Esophagus squamous epithelium (tissue), 5 donors: ENCODE data around the gene BACH2. TPM values are rescaled to one million over a fixed set of nuclear protein-coding genes. Genes with fewer than 3 reads are reported as not detected.

Experiments used
- DNase-seq: peaks from one replicate; lab custom pipeline; 2025; lab: John Stamatoyannopoulos, UW
- H3K27ac ChIP-seq, 4 donors: fragments of 200-600 bp; sonication (generic); one replicate each; pipeline ENCODE4 v1.5.1; 2016 to 2019; ENCODE audit warnings: mild to moderate bottlenecking in 1 of 4
- H3K27me3 ChIP-seq, 4 donors: fragments of 200-600 bp; sonication (generic); 1 replicate in 3 of 4; 2 replicates in 1 of 4; pipeline versions ENCODE4 v1.5.1 to v1.6.0; 2017 to 2021; ENCODE audit warnings: antibody characterized with exemption in 1 of 4
- H3K36me3 ChIP-seq, 3 donors: fragments of 200-600 bp; sonication (generic); one replicate each; pipeline ENCODE4 v1.5.1; 2016 to 2019
- H3K4me1 ChIP-seq, 3 donors: fragments of 200-600 bp; sonication (generic); one replicate each; pipeline ENCODE4 v1.5.1; 2017 to 2019
- H3K4me3 ChIP-seq, 4 donors: fragments of 200-600 bp; sonication (generic); 1 replicate in 3 of 4; 2 replicates in 1 of 4; pipeline ENCODE4 v1.5.1; 2016 to 2019; ENCODE audit warnings: mild to moderate bottlenecking in 2 of 4, moderate library complexity in 1 of 4
- H3K9me3 ChIP-seq, 3 donors: fragments of 200-600 bp; sonication (generic); one replicate each; pipeline ENCODE4 v1.5.1; 2016 to 2019
- CTCF ChIP-seq, 6 experiments: fragments of 450-650 bp in 4 of 6; fragments of 200-600 bp in 2 of 6; sonication (generic) in 2 of 6; IDR thresholded peaks; one replicate each; pipeline ENCODE4 v1.5.1; 2016 to 2019; ENCODE audit warnings: antibody characterized with exemption in 6 of 6, mild to moderate bottlenecking in 4 of 6, moderate library complexity in 4 of 6
- POLR2A ChIP-seq, 4 donors: fragments of 450-650 bp; IDR thresholded peaks; one replicate each; pipeline ENCODE4 v1.6.1; 2017; ENCODE audit warnings: antibody characterized with exemption in 4 of 4, mild to moderate bottlenecking in 4 of 4, moderate library complexity in 3 of 4
- WGBS, 2 donors: methylation state at CpG; one replicate each; pipeline ENCODE4 v1.1.5; 2018; 5-methylcytosine and 5-hydroxymethylcytosine counted together
- intact Hi-C: fragments of 100-400 bp; cut with DNase I; formaldehyde crosslinking; loops from one replicate; pipeline ENCODE4 v1.15.0; 2022
- total RNA-seq, 4 donors: library from RNA; depleted of rRNA; stranded (reverse); fragments of >200 nt; gene quantifications; one replicate each; pipeline ENCODE4 v1.1.0, GENCODE V29; 2016
- donor health status: DM: yes; HTN: yes; CAD: no.

The BACH2 gene
- total RNA-seq, 4 donors from 2014 or later, result 0.22 to 6.1 (median 0.66) TPM

DNA sequence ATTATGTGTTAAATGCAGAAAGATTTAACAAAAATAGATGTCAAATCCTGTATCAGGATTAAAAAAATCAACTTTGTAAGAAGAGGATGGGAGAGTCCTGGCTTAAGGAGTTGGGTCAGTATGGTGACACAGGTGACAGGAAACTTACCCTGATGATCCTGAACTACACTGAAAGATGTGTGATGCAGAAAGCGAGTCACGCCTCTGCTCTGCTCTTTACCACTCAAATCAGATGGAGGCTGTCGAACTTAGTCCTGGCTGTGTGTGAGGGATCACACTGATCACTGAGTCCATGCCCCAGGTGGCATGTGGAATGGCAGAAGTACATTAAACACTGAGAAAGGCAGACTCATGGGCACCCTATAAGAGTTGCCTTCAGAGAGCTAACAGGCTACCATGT is 309.5 kb downstream of the BACH2 start:
- intact Hi-C loops, result no loop called here
- Histone ChIP-seq H3K27me3 (no peaks in the 10 kb centered on the region), H3K4me3 (no peak overlapping the region), H3K4me1 (peaks cover 0 to 16% (median 4%) of the 10 kb centered on the region in 3 donors), H3K27ac (no peak overlapping the region), H3K9me3 (no peaks in the 10 kb centered on the region), H3K36me3 (no peaks in the 10 kb centered on the region)
- DNase-seq, result no peak
- 93 to 100% methylated on average over 3 of the region's 3 CpGs for WGBS, 2 donors
- TF ChIP-seq CTCF (IDR thresholded peaks at IDR 0.05) (no peak), POLR2A (IDR thresholded peaks at IDR 0.05) (no peak)

- no peak overlapping the region for H3K4me3 ChIP-seq
- TF ChIP-seq CTCF (IDR thresholded peaks at IDR 0.05), result no peak
- TF ChIP-seq POLR2A (IDR thresholded peaks at IDR 0.05), result no peak
- DNase-seq, result no peak
- 86% methylated on average over 3 of the region's 3 CpGs for WGBS, 2 donors
- no peaks in the 10 kb centered on the region for H3K36me3 ChIP-seq
- no peaks in the 10 kb centered on the region for H3K27me3 ChIP-seq
- intact Hi-C loops, result no loop called here
- peaks cover 0 to 16% (median 4%) of the 10 kb centered on the region in 3 donors for H3K4me1 ChIP-seq
- H3K27ac ChIP-seq, result no peak overlapping the region
- no peaks in the 10 kb centered on the region for H3K9me3 ChIP-seq
Observed at GRCh38 chr6:89986650-89987074, 310.0 kb downstream of the BACH2 start.

DNA sequence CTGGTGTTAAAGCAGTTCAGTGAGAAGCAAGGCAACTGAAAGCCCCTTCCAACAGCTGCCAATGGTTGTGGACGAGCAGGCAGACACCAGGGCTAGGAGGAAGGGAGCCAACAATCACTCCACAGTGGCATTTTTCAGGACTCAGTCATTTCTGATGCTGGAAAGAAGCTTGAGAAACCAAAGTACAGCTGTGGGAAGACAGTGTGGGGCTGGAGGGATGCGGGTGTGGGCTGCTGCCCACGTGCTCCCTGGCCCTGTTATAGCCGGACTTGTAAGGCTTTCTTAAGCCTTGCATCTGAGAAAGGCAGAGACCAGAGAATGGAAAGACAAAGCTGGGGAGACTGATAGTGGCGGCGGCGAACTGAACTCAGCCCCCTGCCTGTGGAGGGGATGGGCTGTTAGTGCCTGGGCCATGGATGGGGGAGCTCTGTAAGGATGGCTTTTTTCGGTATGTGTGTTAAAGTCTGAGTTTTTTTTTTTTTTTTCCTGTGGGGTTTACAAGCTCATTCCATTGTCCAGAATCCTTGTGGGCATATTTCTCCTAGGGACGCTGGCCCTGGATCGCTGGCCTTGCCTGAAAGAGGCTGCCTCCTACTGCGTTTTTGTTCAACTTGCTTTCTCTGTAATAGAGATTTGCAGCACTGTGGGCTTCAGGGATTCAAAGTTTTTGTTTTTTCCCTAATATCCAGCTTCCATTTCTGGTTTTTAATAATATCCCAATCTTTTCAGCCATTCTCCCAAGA is 310.7 kb downstream of the BACH2 start:
- no peaks in the 10 kb centered on the region for H3K9me3 ChIP-seq
- WGBS, 2 donors, result 78 to 85% methylated on average over 10 of the region's 11 CpGs
- intact Hi-C loops, result no loop called here
- peaks cover 0 to 16% (median 4%) of the 10 kb centered on the region in 3 donors for H3K4me1 ChIP-seq
- no peaks in the 10 kb centered on the region for H3K27me3 ChIP-seq
- H3K27ac ChIP-seq, result peak overlapping the region in 1 of 4 donors; percentile 10
- no peaks in the 10 kb centered on the region for H3K36me3 ChIP-seq
- H3K4me3 ChIP-seq, result no peak overlapping the region
- DNase-seq, result no peak
- TF ChIP-seq POLR2A (IDR thresholded peaks at IDR 0.05) (no peak), CTCF (IDR thresholded peaks at IDR 0.05) (no peak)

DNA sequence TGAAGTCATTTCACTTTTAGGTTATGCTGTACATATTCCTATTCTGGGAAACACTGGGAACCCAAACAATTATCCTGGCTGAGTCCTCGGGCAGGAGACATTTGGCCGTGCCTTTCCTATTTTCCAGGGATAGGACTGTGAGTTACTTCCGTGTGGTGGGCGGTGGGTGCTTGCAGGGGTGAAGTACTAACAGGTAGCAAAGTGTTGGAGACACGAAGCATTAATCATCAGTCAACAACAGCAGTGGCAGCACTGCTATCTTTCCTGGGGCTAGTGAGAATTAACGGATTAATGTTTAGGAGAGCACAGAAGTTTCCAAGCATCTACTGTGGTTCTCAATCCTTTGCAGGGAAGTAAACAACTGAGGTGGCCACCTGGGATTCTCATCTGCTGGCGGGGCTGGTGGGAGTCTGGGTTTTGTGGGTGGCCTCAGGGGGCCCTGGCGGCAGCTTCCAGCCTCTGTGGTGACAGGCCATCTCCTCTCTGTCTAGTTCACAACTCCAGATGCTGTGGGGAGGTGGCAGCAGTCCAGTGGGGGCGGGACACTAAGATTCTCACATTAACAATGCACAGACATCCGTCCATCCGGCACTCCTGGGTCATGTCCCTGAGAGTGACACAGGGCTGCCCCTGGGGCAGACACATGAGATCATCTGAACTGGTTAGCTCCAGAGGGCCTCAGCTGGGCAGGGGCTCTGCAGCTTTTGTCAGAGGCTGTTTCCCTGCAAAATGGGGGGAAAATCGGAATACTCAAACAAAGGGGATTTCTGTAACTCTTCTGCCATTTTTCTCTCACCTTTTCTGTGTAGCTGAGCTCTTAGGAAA is 311.5 kb downstream of the BACH2 start:
- 41 to 48% methylated on average over 7 of the region's 12 CpGs for WGBS, 2 donors
- no peak overlapping the region for H3K4me3 ChIP-seq
- no peaks in the 10 kb centered on the region for H3K9me3 ChIP-seq
- H3K36me3 ChIP-seq, result no peaks in the 10 kb centered on the region
- no peaks in the 10 kb centered on the region for H3K27me3 ChIP-seq
- peaks cover 0 to 16% (median 4%) of the 10 kb centered on the region in 3 donors for H3K4me1 ChIP-seq
- DNase-seq, result no peak
- intact Hi-C loops, result no loop called here
- peak overlapping the region in 1 of 4 donors; percentile 10 for H3K27ac ChIP-seq
- TF ChIP-seq CTCF (IDR thresholded peaks at IDR 0.05), result no peak
- no peak for TF ChIP-seq POLR2A (IDR thresholded peaks at IDR 0.05)

GRCh38 chr6:89980353-89980752 is 316.3 kb downstream of the BACH2 start:
- Histone ChIP-seq H3K36me3 (no peaks in the 10 kb centered on the region), H3K4me1 (peaks cover 0 to 8% (median under 1%) of the 10 kb centered on the region in 3 donors), H3K4me3 (no peak overlapping the region), H3K27me3 (no peaks in the 10 kb centered on the region), H3K27ac (no peak overlapping the region), H3K9me3 (no peaks in the 10 kb centered on the region)
- DNase-seq, result no peak
- intact Hi-C loops, result no loop called here
- TF ChIP-seq POLR2A (IDR thresholded peaks at IDR 0.05), result no peak
- TF ChIP-seq CTCF (IDR thresholded peaks at IDR 0.05), result no peak
